Measurements from ENCODE around the gene TPH2.

DNA sequence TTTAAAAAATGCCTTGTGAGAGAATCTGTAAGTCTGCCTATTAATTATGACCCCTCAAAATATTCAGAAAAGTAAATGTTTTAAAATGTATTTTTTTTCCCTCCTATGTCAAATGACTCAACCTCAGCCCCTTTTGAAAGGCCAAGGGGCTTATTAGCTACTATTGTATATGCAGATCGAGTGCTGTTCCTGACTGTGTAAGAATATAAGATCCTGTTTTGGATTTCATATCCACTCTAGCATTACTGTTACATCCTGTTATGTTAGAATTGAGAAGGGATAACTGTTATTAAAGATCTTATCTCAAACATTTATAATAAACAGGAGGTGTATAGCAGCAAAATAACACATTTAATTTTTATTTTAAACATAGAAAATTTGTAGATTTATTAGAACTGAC, 46.6 kb upstream of the TPH2 start:
- TF ChIP-seq SUZ12 (IDR thresholded peaks at IDR 0.05) (no peak), SP1 (IDR thresholded peaks at IDR 0.05) (no peak), CTBP1 (IDR thresholded peaks at IDR 0.05; ENCODE audit: borderline replicate concordance) (no peak), FOXA1 (IDR thresholded peaks at IDR 0.05) (no peak), FOXM1 (IDR thresholded peaks at IDR 0.05; ENCODE audit: borderline replicate concordance) (no peak), ELF4 (IDR thresholded peaks at IDR 0.05) (no peak), TARDBP (IDR thresholded peaks at IDR 0.05) (no peak), ARNT (IDR thresholded peaks at IDR 0.05) (no peak), BHLHE40 (IDR thresholded peaks at IDR 0.05; ENCODE audit: borderline replicate concordance) (no peak)
- TF ChIP-seq, protein P1, sequence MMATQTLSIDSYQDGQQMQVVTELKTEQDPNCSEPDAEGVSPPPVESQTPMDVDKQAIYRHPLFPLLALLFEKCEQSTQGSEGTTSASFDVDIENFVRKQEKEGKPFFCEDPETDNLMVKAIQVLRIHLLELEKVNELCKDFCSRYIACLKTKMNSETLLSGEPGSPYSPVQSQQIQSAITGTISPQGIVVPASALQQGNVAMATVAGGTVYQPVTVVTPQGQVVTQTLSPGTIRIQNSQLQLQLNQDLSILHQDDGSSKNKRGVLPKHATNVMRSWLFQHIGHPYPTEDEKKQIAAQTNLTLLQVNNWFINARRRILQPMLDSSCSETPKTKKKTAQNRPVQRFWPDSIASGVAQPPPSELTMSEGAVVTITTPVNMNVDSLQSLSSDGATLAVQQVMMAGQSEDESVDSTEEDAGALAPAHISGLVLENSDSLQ (IDR thresholded peaks at IDR 0.05): no peak
